Dedifferentiated amniotic fluid mesenchymal stem cell (primary cell): ENCODE measurements around the gene GSG1.
"Not testable (repeated sequence)": the region's sequence is repeated elsewhere in the genome, so short reads cannot be mapped to it uniquely, and the experiment has no call there.

ENCODE experiments used
- DNase-seq: peaks from one replicate; pipeline ENCODE4 v3.0.0-alpha.2; 2016; ENCODE audit errors: extremely low spot score

The GSG1 gene

GRCh38 chr12:13091832-13092231, 11.6 kb downstream of the GSG1 start:
- DNase-seq: no peak

- DNase-seq: no peak
Observed at GRCh38 chr12:13090054-13090453, 13.4 kb downstream of the GSG1 start.

GRCh38 chr12:13088496-13088895, 15.0 kb downstream of the GSG1 start:
- no peak for DNase-seq

- no peak for DNase-seq
Observed at GRCh38 chr12:13087766-13088165, 15.7 kb downstream of the GSG1 start.

- DNase-seq: no peak
Observed at GRCh38 chr12:13085968-13086686, 17.3 kb downstream of the GSG1 start.

- no peak for DNase-seq
Observed at GRCh38 chr12:13084898-13085640, 18.4 kb downstream of the GSG1 start.

GRCh38 chr12:13083638-13084037, 19.8 kb downstream of the GSG1 start:
- DNase-seq: not testable (repeated sequence)

GRCh38 chr12:13082861-13083260, 20.6 kb downstream of the GSG1 start:
- no peak for DNase-seq

- DNase-seq: no peak
Observed at GRCh38 chr12:13080266-13080665, 23.2 kb downstream of the GSG1 start.

- DNase-seq: no peak
Observed at GRCh38 chr12:13079440-13079906, 24.0 kb downstream of the GSG1 start.

GRCh38 chr12:13075786-13076570, 27.5 kb downstream of the GSG1 start:
- DNase-seq: no peak

- DNase-seq: no peak
Observed at GRCh38 chr12:13075118-13075480, 28.4 kb downstream of the GSG1 start.

GRCh38 chr12:13074396-13075117, 28.9 kb downstream of the GSG1 start:
- DNase-seq: no peak

- no peak for DNase-seq
Observed at GRCh38 chr12:13073173-13073572, 30.3 kb downstream of the GSG1 start.

GRCh38 chr12:13071305-13072280, 31.9 kb downstream of the GSG1 start:
- no peak for DNase-seq

- no peak for DNase-seq
Observed at GRCh38 chr12:13069380-13069779, 34.1 kb downstream of the GSG1 start.

- DNase-seq: no peak
Observed at GRCh38 chr12:13067322-13067721, 36.1 kb downstream of the GSG1 start.

GRCh38 chr12:13066459-13066858, 37.0 kb downstream of the GSG1 start:
- DNase-seq: no peak

GRCh38 chr12:13066014-13066413, 37.5 kb downstream of the GSG1 start:
- no peak for DNase-seq

- DNase-seq: no peak
Observed at GRCh38 chr12:13062669-13063068, 40.8 kb downstream of the GSG1 start.

- DNase-seq: no peak
Observed at GRCh38 chr12:13061377-13061776, 42.1 kb downstream of the GSG1 start.
